ENCODE measurements around the gene EGR4.
"Not testable (repeated sequence)": the region's sequence is repeated elsewhere in the genome, so short reads cannot be mapped to it uniquely, and the experiment has no call there.

Gene EGR4

GRCh38 chr2:73264332-73264606 is 29.1 kb downstream of the EGR4 start:
- FAIRE-seq = no peak

GRCh38 chr2:73263540-73264331 is 29.6 kb downstream of the EGR4 start:
- DNase-seq (ENCODE audit: insufficient read length, low spot score) (no peak), FAIRE-seq (no peak)

More at GRCh38 chr2:73264332-73264606, 29.1 kb downstream of the EGR4 start:
- no peak for DNase-seq (ENCODE audit: insufficient read length, low spot score)

- FAIRE-seq = not testable (repeated sequence)
These were observed 30.5 kb downstream of the EGR4 start for GRCh38 chr2:73262691-73263429.

GRCh38 chr2:73262108-73262651 is 31.2 kb downstream of the EGR4 start:
- FAIRE-seq = no peak
- DNase-seq (ENCODE audit: insufficient read length, low spot score) = no peak

More at GRCh38 chr2:73262691-73263429, 30.5 kb downstream of the EGR4 start:
- not testable (repeated sequence) for DNase-seq (ENCODE audit: insufficient read length, low spot score)

GRCh38 chr2:73260338-73260984 is 32.9 kb downstream of the EGR4 start:
- DNase-seq (ENCODE audit: insufficient read length, low spot score) (no peak), FAIRE-seq (no peak)

GRCh38 chr2:73259704-73260337 is 33.5 kb downstream of the EGR4 start:
- FAIRE-seq (no peak), DNase-seq (ENCODE audit: insufficient read length, low spot score) (no peak)

GRCh38 chr2:73259276-73259675 is 34.1 kb downstream of the EGR4 start:
- FAIRE-seq = no peak

GRCh38 chr2:73258913-73259215 is 34.5 kb downstream of the EGR4 start:
- no peak for FAIRE-seq
- DNase-seq (ENCODE audit: insufficient read length, low spot score) = no peak

More at GRCh38 chr2:73259276-73259675, 34.1 kb downstream of the EGR4 start:
- no peak for DNase-seq (ENCODE audit: insufficient read length, low spot score)

GRCh38 chr2:73258186-73258912 is 35.0 kb downstream of the EGR4 start:
- DNase-seq (ENCODE audit: insufficient read length, low spot score) = no peak
- no peak for FAIRE-seq

GRCh38 chr2:73257425-73258125 is 35.8 kb downstream of the EGR4 start:
- DNase-seq (ENCODE audit: insufficient read length, low spot score) = no peak
- no peak for FAIRE-seq

GRCh38 chr2:73257021-73257420 is 36.3 kb downstream of the EGR4 start:
- DNase-seq (ENCODE audit: insufficient read length, low spot score) (no peak), FAIRE-seq (no peak)

- FAIRE-seq = no peak
- no peak for DNase-seq (ENCODE audit: insufficient read length, low spot score)
These were observed 36.8 kb downstream of the EGR4 start for GRCh38 chr2:73256618-73256922.

- FAIRE-seq (no peak), DNase-seq (ENCODE audit: insufficient read length, low spot score) (no peak)
These were observed 37.3 kb downstream of the EGR4 start for GRCh38 chr2:73255907-73256617.

- FAIRE-seq (no peak), DNase-seq (ENCODE audit: insufficient read length, low spot score) (no peak)
These were observed 38.2 kb downstream of the EGR4 start for GRCh38 chr2:73255007-73255644.

- DNase-seq (ENCODE audit: insufficient read length, low spot score) = no peak
- FAIRE-seq = no peak
These were observed 38.9 kb downstream of the EGR4 start for GRCh38 chr2:73254343-73255006.

GRCh38 chr2:73253901-73254300 is 39.4 kb downstream of the EGR4 start:
- DNase-seq (ENCODE audit: insufficient read length, low spot score) = no peak
- FAIRE-seq = no peak

GRCh38 chr2:73253400-73253799 is 39.9 kb downstream of the EGR4 start:
- no peak for FAIRE-seq
- no peak for DNase-seq (ENCODE audit: insufficient read length, low spot score)

- FAIRE-seq = no peak
- no peak for DNase-seq (ENCODE audit: insufficient read length, low spot score)
These were observed 40.9 kb downstream of the EGR4 start for GRCh38 chr2:73252238-73253027.

Measured in GM19239 (cell line).